GM18505 (cell line): ENCODE data around the gene PPME1.

Experiments used
- ATAC-seq: cut with Tn5 transposase; IDR thresholded peaks from one replicate; pipeline ENCODE4 v1.9.1; 2021; ENCODE audit not compliant: unreplicated experiment
- POLR2A ChIP-seq: IDR thresholded peaks from 4 replicates; pipeline ENCODE4 v1.6.1; 2011; ENCODE audit warnings: borderline replicate concordance; ENCODE audit not compliant: insufficient read depth, insufficient read length; ENCODE audit errors: extremely low read depth

Gene PPME1

GRCh38 chr11:74171997-74172396, 908 bp downstream of the PPME1 start:
- no peak for ATAC-seq
- TF ChIP-seq POLR2A, result no peak

GRCh38 chr11:74175920-74176319, 4.8 kb downstream of the PPME1 start:
- ATAC-seq, result no peak
- TF ChIP-seq POLR2A, result no peak

GRCh38 chr11:74179234-74180052, 8.4 kb downstream of the PPME1 start:
- ATAC-seq, result no peak
- TF ChIP-seq POLR2A, result no peak

- no peak for TF ChIP-seq POLR2A
- no peak for ATAC-seq
Measured at GRCh38 chr11:74182635-74183034, 11.5 kb downstream of the PPME1 start.

- ATAC-seq, result no peak
- no peak for TF ChIP-seq POLR2A
Measured at GRCh38 chr11:74185285-74185684, 14.2 kb downstream of the PPME1 start.

- ATAC-seq, result no peak
- TF ChIP-seq POLR2A, result no peak
Measured at GRCh38 chr11:74185695-74186094, 14.6 kb downstream of the PPME1 start.

- no peak for TF ChIP-seq POLR2A
- ATAC-seq, result no peak
Measured at GRCh38 chr11:74195828-74196227, 24.7 kb downstream of the PPME1 start.

- ATAC-seq, result no peak
- no peak for TF ChIP-seq POLR2A
Measured at GRCh38 chr11:74196781-74197486, 25.8 kb downstream of the PPME1 start.

GRCh38 chr11:74203966-74204365, 32.9 kb downstream of the PPME1 start:
- TF ChIP-seq POLR2A, result no peak

GRCh38 chr11:74204701-74205100, 33.6 kb downstream of the PPME1 start:
- no peak for ATAC-seq
- no peak for TF ChIP-seq POLR2A

More at GRCh38 chr11:74203966-74204365, 32.9 kb downstream of the PPME1 start:
- ATAC-seq, result no peak

GRCh38 chr11:74205181-74205580, 34.1 kb downstream of the PPME1 start:
- no peak for TF ChIP-seq POLR2A
- no peak for ATAC-seq

- ATAC-seq, result no peak
- no peak for TF ChIP-seq POLR2A
Measured at GRCh38 chr11:74206746-74207145, 35.7 kb downstream of the PPME1 start.

GRCh38 chr11:74208507-74208906, 37.4 kb downstream of the PPME1 start:
- TF ChIP-seq POLR2A, result no peak
- no peak for ATAC-seq

GRCh38 chr11:74212533-74212932, 41.4 kb downstream of the PPME1 start:
- no peak for ATAC-seq
- TF ChIP-seq POLR2A, result no peak

GRCh38 chr11:74220376-74220775, 49.3 kb downstream of the PPME1 start:
- no peak for ATAC-seq
- no peak for TF ChIP-seq POLR2A

- no peak for ATAC-seq
- TF ChIP-seq POLR2A, result no peak
Measured at GRCh38 chr11:74221816-74222215, 50.7 kb downstream of the PPME1 start.
